ENCODE results near the gene DNHD1. TPM values are rescaled to one million over a fixed set of nuclear protein-coding genes. Genes with fewer than 3 reads are reported as not detected.

The DNHD1 gene
- total RNA-seq, 4 donors from 2014 or later, result 9.9 to 30.3 (median 14.3) TPM

DNA sequence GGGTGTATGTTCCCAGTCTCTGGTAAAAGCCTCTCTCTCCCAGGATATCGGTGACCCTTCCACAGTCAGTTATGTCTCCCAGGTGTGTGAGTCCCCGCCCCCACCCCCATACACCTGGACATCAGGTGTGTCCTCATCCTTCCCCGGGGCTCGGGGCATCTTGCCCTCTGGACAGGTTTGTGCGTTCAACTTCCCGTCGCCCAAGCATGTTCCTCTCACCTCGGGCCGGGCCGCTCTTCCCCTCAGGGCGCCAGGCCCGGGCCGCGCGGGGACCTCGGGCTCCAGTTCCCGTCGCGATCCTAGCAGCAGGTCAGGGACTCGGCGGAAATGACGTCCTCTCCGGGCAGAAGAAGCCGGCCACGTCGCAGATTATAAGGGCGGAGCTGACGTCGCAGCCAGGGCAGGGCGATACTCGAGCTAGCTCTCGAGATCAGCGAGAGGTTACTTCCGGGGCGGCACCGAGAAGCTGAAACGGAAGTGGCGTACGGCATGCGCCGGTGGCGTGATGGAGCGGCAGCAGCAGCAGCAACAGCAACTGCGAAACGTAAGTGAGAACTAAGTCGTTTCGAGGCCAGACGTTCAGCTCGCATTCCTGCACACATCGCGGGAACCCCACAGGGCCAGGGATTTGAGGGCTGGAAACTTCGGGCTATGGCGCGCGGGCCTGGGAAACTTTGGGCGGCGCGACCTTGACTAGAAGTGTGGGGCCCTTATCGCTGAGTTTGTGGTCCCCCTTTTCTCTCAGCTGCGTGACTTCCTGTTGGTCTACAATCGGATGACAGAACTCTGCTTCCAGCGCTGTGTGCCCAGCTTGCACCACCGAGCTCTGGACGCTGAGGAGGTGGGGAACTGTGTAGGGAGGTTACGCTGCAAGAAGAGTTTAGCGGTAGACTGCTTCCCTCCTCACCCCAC lies 15.8 kb upstream of the DNHD1 start, which contains the start of the genes ARFIP2 and TIMM10B:
Gene ARFIP2, minus strand, starts transcription at position 320 of the 912 bp plus-strand sequence. CDS start 910 bp downstream, outside the sequence.
Gene TIMM10B, plus strand, starts transcription at position 490 of the 912 bp plus-strand sequence. Its CDS starts 16 bp downstream, at position 506.
- TF ChIP-seq, protein P1, sequence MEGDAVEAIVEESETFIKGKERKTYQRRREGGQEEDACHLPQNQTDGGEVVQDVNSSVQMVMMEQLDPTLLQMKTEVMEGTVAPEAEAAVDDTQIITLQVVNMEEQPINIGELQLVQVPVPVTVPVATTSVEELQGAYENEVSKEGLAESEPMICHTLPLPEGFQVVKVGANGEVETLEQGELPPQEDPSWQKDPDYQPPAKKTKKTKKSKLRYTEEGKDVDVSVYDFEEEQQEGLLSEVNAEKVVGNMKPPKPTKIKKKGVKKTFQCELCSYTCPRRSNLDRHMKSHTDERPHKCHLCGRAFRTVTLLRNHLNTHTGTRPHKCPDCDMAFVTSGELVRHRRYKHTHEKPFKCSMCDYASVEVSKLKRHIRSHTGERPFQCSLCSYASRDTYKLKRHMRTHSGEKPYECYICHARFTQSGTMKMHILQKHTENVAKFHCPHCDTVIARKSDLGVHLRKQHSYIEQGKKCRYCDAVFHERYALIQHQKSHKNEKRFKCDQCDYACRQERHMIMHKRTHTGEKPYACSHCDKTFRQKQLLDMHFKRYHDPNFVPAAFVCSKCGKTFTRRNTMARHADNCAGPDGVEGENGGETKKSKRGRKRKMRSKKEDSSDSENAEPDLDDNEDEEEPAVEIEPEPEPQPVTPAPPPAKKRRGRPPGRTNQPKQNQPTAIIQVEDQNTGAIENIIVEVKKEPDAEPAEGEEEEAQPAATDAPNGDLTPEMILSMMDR (IDR thresholded peaks at IDR 0.05; ENCODE audit: low read depth), result no peak

DNA sequence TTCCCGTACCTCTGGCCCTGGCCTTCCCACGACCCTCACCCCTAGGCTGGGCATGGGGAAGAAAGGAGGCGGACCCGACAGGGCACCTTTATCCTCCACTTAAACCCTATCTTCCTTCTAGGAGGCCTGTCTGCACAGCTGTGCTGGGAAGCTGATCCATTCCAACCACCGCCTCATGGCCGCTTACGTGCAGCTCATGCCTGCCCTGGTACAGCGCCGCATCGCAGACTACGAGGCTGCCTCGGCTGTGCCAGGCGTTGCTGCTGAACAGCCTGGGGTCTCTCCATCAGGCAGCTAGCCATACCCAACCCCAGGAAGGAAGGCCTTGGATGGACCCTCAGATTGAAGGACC lies 15.2 kb upstream of the DNHD1 start:
- TF ChIP-seq, protein P1 (IDR thresholded peaks at IDR 0.05; ENCODE audit: low read depth), result no peak

DNA sequence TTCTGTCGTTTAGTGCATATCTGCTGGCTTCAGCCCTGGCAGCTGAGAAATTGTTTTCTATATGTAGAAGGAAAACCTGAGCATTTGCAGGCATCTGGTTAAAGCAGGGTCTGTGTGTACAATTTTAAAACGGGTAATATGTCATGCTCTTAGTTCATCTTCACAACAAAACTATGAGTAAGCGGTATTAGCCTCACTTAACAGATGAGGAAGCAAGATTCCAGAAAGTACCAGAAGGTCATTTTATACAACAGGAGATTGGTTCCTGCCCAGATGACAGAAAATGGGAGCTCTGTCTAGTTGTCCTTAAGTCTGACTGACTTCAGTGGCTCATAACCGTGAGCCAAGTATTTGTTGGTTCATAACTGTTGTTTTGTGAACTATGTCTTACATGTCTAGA lies 14.6 kb upstream of the DNHD1 start:
- TF ChIP-seq, protein P1 (IDR thresholded peaks at IDR 0.05; ENCODE audit: low read depth), result no peak

DNA sequence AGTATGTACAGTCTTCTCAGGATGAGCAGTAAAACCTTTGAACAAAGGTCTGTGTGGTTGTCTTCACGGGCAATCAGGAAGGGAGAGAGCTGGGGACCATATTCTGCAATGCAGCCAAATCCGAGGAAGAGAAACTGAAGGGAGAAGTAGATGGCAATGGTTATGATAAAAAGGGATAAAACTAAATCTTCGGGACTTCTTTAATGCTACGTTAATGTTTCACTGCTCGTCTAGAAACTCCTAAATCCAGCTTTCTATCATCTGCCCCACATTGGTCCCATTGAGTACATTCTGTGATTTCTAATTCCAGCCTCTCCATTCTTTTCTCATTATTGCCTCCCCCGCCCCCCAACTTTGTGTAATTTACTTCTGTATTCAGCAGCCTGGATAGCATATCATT lies 14.1 kb upstream of the DNHD1 start:
- TF ChIP-seq, protein P1 (IDR thresholded peaks at IDR 0.05; ENCODE audit: low read depth), result no peak

GRCh38 chr11:6485661-6486060 lies 11.4 kb upstream of the DNHD1 start:
- TF ChIP-seq, protein P1 (IDR thresholded peaks at IDR 0.05; ENCODE audit: low read depth), result no peak

DNA sequence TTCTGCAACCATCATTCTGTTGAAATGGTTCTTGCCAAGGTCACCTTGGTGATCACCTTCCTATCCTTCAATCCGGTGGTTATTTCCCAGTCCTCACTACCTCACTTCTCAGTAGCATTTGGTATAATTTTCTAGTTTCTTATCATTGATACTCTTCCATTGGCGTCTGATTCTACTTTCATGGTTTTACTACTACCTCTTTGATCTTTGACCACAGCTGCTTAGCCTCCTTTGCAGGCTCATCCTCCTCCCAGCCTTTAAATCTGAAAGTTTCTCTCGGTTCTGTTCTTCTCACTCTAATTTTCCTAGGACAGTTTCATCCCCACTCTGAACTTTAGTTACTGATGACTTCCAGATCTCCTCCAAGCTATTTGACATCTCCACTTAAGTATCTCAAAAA lies 10.8 kb upstream of the DNHD1 start:
- TF ChIP-seq, protein P1 (IDR thresholded peaks at IDR 0.05; ENCODE audit: low read depth), result no peak

- TF ChIP-seq, protein P1 (IDR thresholded peaks at IDR 0.05; ENCODE audit: low read depth), result no peak
Observed at GRCh38 chr11:6486938-6487337, 10.1 kb upstream of the DNHD1 start.

Data from subcutaneous adipose tissue (tissue), 4 donors.